HepG2 (cell line): ENCODE measurements around the gene WDR82. TPM values are rescaled to one million over a fixed set of nuclear protein-coding genes. Genes with fewer than 3 reads are reported as not detected.

Source experiments
- AFF4 ChIP-seq: sonication (generic); formaldehyde crosslinking; IDR thresholded peaks from 2 replicates; pipeline ENCODE4 v1.4.0; 2020; ENCODE audit warnings: missing genetic modification reagents
- ATF4 ChIP-seq, 2 experiments: fragments of 450-650 bp in 1 of 2; sonication (generic) in 1 of 2; formaldehyde crosslinking; IDR thresholded peaks; 2 replicates each; pipeline versions ENCODE4 v1.5.0 to v1.8.0; 2020 to 2022; ENCODE audit warnings: mild to moderate bottlenecking in 1 of 2, missing genetic modification reagents in 1 of 2
- KAT7 ChIP-seq: IDR thresholded peaks from 2 replicates; pipeline ENCODE4 v1.6.1; 2018; ENCODE audit warnings: borderline replicate concordance, missing compliant biosample characterization
- KDM5B ChIP-seq: sonication (generic); formaldehyde crosslinking; IDR thresholded peaks from 2 replicates; pipeline ENCODE4 v1.4.0; 2020; ENCODE audit warnings: missing genetic modification reagents, mild to moderate bottlenecking, borderline replicate concordance
- NFE2L2 ChIP-seq: fragments of 150-350 bp; IDR thresholded peaks from 2 replicates; pipeline ENCODE4 v1.6.1; 2014; ENCODE audit warnings: low read length
- POLR2G ChIP-seq: fragments of 200-400 bp; formaldehyde crosslinking; IDR thresholded peaks from 2 replicates; pipeline ENCODE4 v1.6.1; 2018; ENCODE audit warnings: mild to moderate bottlenecking, low read depth, low read length, moderate library complexity
- ZBTB7A ChIP-seq: sonication (generic); formaldehyde crosslinking; IDR thresholded peaks from 2 replicates; pipeline ENCODE4 v1.8.0; 2022; ENCODE audit warnings: mild to moderate bottlenecking, missing genetic modification reagents
- ZFP36L2 ChIP-seq: sonication (generic); formaldehyde crosslinking; IDR thresholded peaks from 2 replicates; pipeline ENCODE4 v1.4.0; 2020; ENCODE audit warnings: missing genetic modification reagents
- ZNF142 ChIP-seq: sonication (generic); formaldehyde crosslinking; IDR thresholded peaks from 2 replicates; pipeline ENCODE4 v1.4.0; 2020; ENCODE audit warnings: missing genetic modification reagents
- ZNF160 ChIP-seq: sonication (generic); formaldehyde crosslinking; IDR thresholded peaks from 2 replicates; pipeline ENCODE4 v1.8.0; 2022; ENCODE audit warnings: mild to moderate bottlenecking, inconsistent platforms, missing genetic modification reagents
- ZNF331 ChIP-seq: sonication (generic); formaldehyde crosslinking; IDR thresholded peaks from 2 replicates; pipeline ENCODE4 v1.4.0; 2020; ENCODE audit warnings: missing genetic modification reagents
- ZNF468 ChIP-seq: sonication (generic); formaldehyde crosslinking; IDR thresholded peaks from 2 replicates; pipeline ENCODE4 v1.8.0; 2022; ENCODE audit warnings: mild to moderate bottlenecking, moderate library complexity, missing genetic modification reagents
- ZNF543 ChIP-seq: sonication (generic); formaldehyde crosslinking; IDR thresholded peaks from 2 replicates; pipeline ENCODE4 v1.4.0; 2020; ENCODE audit warnings: mild to moderate bottlenecking, missing genetic modification reagents
- ZNF576 ChIP-seq: sonication (generic); formaldehyde crosslinking; IDR thresholded peaks from 2 replicates; pipeline ENCODE4 v1.4.0; 2020; ENCODE audit warnings: mild to moderate bottlenecking, missing genetic modification reagents
- polyA plus RNA-seq, 8 experiments: library from polyadenylated mRNA; depleted of rRNA in 3 of 8; stranded (reverse) in 7 of 8; unstranded in 1 of 8; fragments of >200 nt; fragmentation: Illumina TruSeq in 4 of 8; extraction: Trizol in 4 of 8; gene quantifications; 2 replicates each; pipeline versions ENCODE4 v1.2.1 to v1.2.3, GENCODE V29; 2011 to 2016; ENCODE audit warnings: low read depth in 4 of 8, missing spikeins in 1 of 8, mixed read lengths in 1 of 8; ENCODE audit not compliant: insufficient read depth in 1 of 8
- total RNA-seq, 5 experiments: library from RNA; depleted of rRNA; stranded (reverse); fragments of >200 nt; fragmentation: Illumina TruSeq; extraction: Trizol; gene quantifications; 2 replicates each; pipeline ENCODE4 v1.2.3, GENCODE V29; 2016; ENCODE audit warnings: low read depth in 1 of 5

The WDR82 gene
- total and polyA plus RNA-seq, 2 of the 13 experiments (the other 11 are each of a cell fraction or from before 2014, with no cell fraction given): 39.1 to 59.5 TPM

DNA sequence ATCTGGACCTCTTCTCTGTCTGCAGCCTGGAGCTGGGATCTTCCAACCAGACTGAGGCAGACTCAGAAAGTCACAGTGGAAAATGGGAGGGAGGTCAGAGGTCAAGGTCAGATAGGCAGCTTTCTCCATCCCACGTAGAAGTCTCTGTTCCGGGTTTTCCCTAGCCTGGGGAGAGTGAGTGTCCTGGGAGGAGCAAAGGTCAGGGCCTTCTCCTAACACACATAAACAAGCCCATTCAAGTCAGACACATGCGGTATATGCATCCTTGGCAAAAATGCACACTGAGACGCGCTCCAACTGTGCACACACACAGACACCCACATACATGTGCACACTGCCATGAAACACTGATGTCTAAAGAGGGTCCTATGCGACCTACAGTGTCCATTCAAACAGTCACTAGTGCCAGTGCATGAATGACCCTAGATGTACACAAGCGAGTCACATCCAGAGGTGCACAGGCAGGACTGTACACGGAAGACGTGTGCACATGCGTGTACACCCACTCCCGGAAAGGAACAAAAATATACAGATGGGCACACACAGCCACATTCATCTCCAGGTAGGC, 40.2 kb downstream of the WDR82 start (continued):
- TF ChIP-seq AFF4 (CRISPR knock-in tag): no peak
- no peak for TF ChIP-seq ZFP36L2 (CRISPR knock-in tag)
- no peak for TF ChIP-seq ZNF142 (CRISPR knock-in tag)
- no peak for TF ChIP-seq ZNF543
- peak; percentile 40; the same call in 1 of the 2 replicates for TF ChIP-seq KAT7
- no peak for TF ChIP-seq ZNF331 (CRISPR knock-in tag)
- TF ChIP-seq ZNF576: no peak
- TF ChIP-seq POLR2G: peak; percentile 68
- no peak for TF ChIP-seq NFE2L2
- TF ChIP-seq ZNF468 (CRISPR knock-in tag): no peak
- no peak for TF ChIP-seq ZNF160
- TF ChIP-seq ATF4 (CRISPR knock-in tag; IDR thresholded peaks at IDR 0.05): peak in 1 of 2 experiments; percentile 50; a peak in 2 of 4 replicates
- TF ChIP-seq KDM5B (CRISPR knock-in tag): no peak
- TF ChIP-seq ZBTB7A (CRISPR knock-in tag): no peak
